Cerebellar cortex (tissue), 1 donor: Measurements from ENCODE around the gene RASL12.
"Not testable (repeated sequence)": the region's sequence is repeated elsewhere in the genome, so short reads cannot be mapped to it uniquely, and the experiment has no call there.

Source experiments
- DNase-seq: peaks from one replicate; pipeline ENCODE4 v3.0.0-alpha.2; 2015; ENCODE audit warnings: low spot score

RASL12 gene

DNA sequence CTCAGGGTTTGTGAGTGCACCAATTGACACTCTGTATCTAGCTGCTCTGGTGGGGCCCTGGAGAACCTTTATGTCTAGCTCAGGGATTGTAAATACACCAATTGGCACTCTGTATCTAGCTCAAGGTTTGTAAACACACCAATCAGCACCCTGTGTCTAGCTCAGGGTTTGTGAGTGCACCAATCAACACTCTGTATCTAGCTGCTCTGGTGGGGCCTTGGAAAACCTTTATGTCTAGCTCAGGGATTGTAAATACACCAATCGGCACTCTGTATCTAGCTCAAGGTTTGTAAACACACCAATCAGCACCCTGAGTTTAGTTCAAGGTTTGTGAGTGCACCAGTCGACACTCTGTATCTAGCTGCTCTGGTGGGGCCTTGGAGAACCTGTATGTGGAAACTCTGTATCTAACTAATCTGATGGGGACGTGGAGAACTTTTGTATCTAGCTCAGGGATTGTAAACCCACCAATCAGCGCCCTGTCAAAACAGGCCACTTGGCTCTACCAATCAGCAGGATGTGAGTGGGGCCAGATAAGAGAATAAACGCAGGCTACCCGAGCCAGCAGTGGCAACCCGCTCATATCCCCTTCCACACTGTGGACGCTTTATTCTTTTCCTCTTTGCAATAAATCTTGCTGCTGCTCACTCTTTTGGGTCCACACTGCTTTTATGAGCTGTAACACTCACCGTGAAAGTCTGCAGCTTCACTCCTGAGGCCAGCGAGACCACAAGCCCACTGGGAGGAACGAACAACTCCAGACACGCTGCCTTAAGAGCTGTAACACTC is 8.0 kb upstream of the RASL12 start:
- not testable (repeated sequence) for DNase-seq

GRCh38 chr15:65074946-65075345 is 7.2 kb upstream of the RASL12 start:
- not testable (repeated sequence) for DNase-seq

GRCh38 chr15:65072617-65073016 is 4.8 kb upstream of the RASL12 start:
- no peak for DNase-seq

DNA sequence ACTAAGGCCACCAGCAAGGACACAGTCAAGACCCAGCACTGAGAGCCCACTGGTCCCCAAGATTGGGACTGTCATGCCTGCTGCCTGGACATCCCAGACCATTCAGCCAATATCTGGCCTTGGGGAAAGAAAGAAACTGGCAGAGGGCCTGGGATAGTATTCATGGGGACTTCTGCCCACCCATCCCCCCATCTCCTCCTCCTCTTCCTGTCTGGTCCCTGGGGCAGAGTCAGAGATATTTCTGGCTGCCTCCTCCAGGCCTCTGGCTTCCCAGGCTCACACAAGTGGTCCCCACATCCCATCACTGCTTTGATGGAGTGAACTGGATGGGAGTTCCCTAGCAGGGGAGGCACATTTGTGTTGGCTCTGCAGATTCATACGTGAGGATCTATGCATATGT is 4.2 kb upstream of the RASL12 start:
- DNase-seq = no peak

DNA sequence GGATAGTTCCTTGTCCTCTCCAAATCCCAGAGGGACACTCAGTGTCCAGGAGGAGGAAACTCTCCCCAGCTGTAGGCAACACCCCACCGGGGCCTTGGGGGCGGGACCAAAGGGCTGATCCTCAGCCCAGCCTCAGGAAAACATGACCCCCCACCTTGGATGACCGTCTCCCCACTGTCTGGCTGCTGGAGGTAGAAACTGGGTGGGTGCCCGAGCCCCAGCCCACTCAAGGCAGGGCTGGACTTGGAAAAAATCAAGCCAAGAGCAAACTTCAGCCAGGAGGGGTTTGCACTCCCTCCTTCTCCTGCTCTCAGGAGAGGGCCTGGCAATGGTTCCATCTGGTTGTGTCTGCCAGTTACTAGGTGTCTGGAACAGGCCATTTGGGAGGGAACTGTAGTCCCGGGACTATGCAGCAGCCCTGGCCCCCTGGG is 3.6 kb upstream of the RASL12 start:
- DNase-seq = no peak

GRCh38 chr15:65069779-65070546 is 2.2 kb upstream of the RASL12 start:
- no peak for DNase-seq

GRCh38 chr15:65069179-65069578 is 1.4 kb upstream of the RASL12 start:
- no peak for DNase-seq

GRCh38 chr15:65068403-65068788 is 605 bp upstream of the RASL12 start:
- no peak for DNase-seq

- no peak for DNase-seq
Measured at GRCh38 chr15:65067317-65067644, 510 bp downstream of the RASL12 start.

DNA sequence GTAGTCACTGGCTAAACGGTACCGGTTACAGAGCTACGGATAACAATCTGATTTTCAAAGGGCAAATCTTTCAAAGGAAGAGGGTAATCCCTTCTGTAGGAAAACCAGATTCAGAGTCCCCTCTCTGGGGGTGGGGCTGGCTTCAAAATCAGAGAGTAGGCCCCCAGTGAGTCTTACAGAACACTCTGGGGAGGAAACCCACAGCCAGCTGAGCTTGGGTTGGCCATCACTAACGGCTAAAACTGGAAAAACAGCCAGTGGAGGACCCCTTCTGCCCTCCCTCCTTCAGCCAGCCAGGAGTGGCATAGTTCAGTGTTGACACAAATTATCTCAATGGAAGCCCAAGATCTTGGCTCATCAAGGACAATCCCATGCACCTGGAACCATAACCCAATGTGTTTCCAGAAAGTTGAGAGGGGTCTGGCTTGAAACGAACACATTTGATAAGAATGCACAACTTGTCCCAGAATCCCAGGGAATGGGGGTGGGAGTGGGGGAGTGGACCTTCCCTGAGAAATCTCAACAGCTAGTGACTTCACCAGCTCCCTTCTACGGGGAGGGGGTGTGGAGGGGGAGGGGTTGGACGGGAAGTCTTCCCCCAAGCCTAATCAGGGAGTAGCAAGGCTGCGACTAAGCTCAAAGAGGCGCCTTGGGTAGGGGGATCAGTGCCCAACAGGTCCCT is 1.0 kb downstream of the RASL12 start:
- no peak for DNase-seq

DNA sequence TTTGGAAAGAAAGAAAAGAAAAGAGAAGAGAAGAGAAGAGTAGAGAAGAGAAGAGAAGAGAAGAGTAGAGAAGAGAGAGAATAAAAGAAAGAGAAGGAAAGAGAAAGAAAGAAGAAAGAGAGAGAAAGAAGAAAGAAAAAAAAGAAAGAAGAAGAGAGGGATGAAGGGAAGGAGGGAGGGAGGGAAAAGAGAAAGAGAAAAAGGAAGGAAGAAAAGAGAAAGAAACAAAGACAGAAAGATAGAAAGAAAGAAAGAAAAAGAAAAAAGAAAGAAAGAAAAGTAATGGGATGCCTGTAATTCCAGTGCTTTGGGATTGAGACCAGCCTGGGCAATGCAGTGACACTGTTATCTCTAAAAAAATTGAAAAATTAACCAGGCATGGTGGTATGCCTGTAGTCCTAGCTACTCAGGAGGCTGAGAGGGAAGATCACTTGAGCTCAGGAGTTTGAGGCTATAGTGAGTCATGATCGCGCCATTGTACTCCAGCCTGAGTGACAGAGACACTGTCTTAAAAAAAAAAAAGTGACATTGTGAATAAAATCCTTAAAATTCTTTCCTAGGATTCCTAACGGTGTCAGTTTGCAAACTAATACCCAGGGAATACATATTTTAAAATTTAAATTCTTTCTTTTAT is 1.7 kb downstream of the RASL12 start:
- DNase-seq = no peak

DNA sequence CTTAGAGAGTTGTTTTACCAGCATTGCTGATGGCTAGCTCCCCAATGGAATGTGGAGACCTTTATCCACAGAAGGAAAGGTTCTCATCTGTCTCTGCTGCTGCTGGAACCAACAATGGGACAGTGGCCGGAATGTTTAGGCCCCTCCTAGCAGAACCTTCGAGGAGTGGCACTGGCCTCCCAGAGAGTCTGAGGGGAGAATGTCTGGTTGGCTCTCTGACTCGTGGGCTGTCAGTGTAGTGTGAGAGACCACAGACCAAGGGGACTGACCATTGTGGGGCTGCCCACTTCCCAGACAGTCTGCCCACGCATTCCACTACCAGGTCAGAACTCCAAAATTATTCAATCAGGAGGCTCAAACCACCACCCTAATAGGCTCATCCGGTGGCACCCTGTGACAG is 5.1 kb downstream of the RASL12 start:
- DNase-seq = no peak

- no peak for DNase-seq
Measured at GRCh38 chr15:65062061-65062460, 5.7 kb downstream of the RASL12 start.

- DNase-seq = no peak
Measured at GRCh38 chr15:65060641-65061397, 7.0 kb downstream of the RASL12 start.

- no peak for DNase-seq
Measured at GRCh38 chr15:65059931-65060596, 7.7 kb downstream of the RASL12 start.

DNA sequence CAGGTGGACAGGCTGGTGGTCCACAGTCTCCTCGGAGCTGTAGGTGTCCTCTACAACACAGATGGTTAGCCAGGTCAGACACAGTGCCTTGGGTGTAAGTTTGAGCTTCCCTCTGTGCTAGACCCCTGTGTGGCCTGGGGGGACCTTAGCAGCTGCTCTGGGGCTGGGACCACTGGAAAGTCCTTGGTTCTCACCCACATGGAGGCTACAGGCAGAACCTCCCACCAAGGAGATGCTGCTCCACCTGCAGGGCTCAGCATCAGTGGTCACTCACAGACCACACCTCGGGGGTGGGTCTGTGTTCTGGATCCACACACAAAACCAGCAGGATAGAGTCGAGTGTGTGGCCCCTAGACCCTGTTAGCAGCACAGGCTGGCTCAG is 8.4 kb downstream of the RASL12 start:
- DNase-seq = no peak

GRCh38 chr15:65058394-65059368 is 9.1 kb downstream of the RASL12 start:
- DNase-seq = no peak

GRCh38 chr15:65057549-65057940 is 10.2 kb downstream of the RASL12 start:
- no peak for DNase-seq

GRCh38 chr15:65056868-65057548 is 10.8 kb downstream of the RASL12 start:
- no peak for DNase-seq
